Measurements from ENCODE around the gene GABRB1.

Gene GABRB1

DNA sequence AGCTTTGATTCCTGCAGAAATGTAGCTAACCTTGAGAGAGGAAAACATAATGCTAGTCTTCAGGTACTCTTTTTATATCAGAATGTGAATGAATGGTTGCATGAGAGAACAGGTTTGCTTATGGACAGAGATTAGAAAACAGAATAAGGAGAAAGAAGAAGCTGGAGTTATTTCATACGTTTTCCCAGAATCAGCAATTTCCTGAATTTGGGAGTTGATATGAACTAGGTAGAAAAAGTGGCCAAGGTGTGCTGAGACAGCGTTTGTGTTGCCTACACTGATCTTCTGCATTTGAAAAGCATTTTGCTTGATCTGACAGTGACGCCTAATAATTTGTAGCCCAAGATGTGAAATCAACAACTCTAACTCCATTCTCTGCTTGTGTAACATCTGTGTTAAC lies 12.5 kb downstream of the GABRB1 start:
- H3K27ac ChIP-seq: no peak overlapping the region
- no peak for DNase-seq (ENCODE audit: low read depth, low spot score)

DNA sequence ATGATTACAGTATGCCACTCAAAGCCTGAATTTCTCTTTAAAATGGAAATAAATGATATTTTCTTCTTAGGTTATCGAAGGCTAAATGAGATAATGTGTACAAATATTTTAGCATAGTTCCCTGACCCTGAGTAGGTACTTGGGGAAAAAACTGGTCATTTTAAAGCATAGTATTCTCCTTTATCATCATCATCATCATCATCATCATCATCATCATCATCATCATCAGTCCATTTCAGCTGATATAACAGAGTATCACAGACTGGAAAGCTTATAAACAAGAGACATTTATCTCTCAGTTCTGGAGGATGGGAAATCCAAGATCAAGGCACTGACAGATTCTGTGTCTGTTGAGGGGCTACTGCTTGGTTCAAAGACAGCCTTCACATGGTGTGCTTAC lies 13.9 kb downstream of the GABRB1 start:
- H3K27ac ChIP-seq: no peak overlapping the region
- no peak for DNase-seq (ENCODE audit: low read depth, low spot score)

DNA sequence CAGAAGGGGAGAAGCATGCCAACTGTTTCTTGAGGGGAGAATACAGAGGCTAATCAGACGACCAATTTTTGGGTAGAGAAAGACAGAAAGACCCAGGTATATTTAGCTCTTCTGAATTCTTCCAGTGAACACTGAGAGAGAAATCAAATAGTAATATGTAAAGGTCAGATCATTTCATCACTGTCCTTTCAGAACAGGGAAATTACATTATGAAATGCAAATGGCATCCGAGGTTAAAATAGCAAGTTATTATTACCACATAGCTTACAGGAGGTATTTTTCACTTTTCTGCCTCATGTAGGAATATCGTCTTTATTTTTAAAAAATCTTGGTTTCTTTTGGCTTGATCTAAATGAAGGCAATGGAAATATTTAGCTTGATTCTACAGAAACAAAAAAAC lies 18.0 kb downstream of the GABRB1 start:
- no peak for DNase-seq (ENCODE audit: low read depth, low spot score)
- no peak overlapping the region for H3K27ac ChIP-seq

DNA sequence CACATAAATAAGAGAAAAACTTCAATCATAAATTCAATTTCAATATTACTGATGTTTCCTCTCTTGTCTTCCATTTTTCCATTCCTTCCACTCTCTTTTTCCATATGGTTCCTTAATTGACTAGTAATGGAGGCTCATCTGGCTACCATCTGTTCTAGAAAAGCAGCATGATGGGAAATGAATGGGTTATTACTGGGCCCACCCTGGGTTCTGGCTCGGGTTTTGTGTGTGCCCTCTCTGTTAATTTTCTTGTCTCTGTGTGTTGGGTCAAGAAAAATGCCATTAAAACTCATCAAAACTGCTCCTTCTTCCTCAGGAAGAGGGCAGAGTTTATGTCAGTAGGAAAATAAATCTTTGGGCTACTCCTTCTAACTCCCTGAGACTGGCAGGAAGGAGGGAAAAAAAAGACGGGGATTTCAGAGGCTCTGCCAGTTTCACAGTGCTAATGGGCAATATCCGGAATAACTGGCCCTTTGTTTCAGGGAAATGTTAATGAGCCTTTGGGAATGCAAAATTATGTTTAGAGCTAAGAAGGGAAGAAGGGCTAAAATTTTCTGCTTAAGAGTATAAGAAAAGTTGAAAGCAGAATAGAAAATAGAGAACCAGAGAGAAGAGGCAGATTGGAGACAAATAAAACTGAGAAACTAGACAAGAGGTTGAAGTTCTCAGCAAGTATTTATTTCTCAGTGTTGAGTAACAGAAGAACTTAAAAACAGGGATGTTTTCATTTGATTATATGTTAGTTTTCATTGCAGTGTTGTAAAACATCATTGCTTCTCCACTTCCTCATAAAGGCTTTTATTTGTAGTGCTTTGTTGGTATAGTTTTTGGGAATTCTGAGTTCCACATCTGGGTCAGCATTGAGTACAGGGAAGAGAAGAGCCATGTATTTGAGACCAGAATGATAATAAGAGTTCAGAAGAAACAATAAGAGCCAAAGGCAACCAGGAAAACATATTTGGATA lies 19.7 kb downstream of the GABRB1 start:
- no peak overlapping the region for H3K27ac ChIP-seq

DNA sequence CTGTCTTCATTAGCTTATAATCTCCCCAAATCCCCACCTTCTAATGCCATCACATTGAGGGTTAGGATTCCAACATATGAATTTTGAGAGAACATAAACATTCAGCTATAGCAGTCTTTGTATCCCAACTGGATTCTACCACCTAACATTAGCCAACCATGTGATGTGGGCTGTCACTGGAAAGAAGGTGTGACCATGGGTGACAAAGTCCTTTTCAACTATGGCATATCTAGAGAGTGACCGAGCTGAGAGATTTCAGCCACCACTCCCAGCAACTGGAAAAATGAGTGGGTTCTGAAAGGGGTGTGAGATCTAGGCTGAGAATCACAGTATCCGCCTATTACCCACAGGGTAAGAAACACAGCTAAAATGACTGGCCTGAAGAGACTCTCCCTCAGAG lies 22.1 kb downstream of the GABRB1 start:
- H3K27ac ChIP-seq: no peak overlapping the region
- DNase-seq (ENCODE audit: low read depth, low spot score): no peak

More for the DNA sequence above, 19.7 kb downstream of the GABRB1 start:
- DNase-seq (ENCODE audit: low read depth, low spot score): no peak

DNA sequence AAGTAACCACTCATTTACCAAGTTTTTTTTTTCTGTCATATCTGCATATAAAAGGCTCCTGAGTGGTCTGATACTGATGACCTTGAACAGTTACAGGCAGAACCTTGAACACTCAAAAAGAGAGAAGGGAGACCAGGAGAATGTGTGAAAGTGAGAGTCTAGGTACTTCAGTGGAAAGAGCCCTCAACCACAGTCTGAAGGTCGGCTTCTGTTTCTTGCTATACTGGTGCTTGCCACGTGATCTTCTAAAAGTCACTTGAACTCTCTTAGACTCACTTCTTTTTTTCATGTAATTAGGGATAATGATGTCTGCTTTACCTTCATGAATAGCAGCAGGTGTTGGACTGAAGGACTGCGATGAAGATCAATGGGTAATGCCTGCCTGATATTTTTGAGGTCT lies 22.8 kb downstream of the GABRB1 start:
- DNase-seq (ENCODE audit: low read depth, low spot score): no peak
- no peak overlapping the region for H3K27ac ChIP-seq

DNA sequence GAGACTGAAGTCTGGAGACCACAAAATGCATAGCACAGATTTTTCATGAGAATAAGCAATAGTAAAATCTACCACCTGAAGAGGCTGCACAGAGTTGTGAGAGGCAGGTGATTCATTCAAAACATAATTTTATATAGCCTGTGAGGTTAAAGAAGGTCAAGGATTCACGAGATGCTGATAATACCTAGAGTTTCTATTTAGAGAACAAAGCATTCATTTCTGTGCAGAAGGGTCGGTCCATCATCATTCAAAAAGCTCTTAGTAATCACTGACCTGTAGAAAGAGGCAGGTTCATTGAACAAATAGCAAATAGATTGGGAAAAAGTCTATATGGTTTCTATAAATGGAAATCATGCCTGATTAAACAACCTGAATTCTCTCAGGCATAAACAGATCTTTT lies 26.6 kb downstream of the GABRB1 start:
- H3K27ac ChIP-seq: no peak overlapping the region
- no peak for DNase-seq (ENCODE audit: low read depth, low spot score)

DNA sequence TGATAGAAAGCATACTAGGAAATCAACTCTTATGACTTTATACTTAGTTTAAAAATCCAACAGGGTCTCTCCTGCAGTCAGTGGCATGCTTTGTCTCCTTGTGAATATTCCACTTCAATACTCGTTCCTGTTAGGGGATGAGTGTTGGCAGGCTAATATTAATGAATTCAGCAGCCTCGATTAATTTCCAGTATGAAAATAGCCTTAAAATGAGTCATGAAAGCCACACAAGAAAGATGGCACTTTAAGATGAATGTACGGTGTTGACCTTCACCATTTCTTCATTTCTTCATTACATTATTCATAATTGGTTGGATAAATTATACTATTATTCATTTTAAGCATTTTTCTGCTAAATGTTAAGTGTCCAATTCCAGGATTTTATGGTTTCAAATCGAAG lies 29.2 kb downstream of the GABRB1 start:
- DNase-seq (ENCODE audit: low read depth, low spot score): no peak
- no peak overlapping the region for H3K27ac ChIP-seq

DNA sequence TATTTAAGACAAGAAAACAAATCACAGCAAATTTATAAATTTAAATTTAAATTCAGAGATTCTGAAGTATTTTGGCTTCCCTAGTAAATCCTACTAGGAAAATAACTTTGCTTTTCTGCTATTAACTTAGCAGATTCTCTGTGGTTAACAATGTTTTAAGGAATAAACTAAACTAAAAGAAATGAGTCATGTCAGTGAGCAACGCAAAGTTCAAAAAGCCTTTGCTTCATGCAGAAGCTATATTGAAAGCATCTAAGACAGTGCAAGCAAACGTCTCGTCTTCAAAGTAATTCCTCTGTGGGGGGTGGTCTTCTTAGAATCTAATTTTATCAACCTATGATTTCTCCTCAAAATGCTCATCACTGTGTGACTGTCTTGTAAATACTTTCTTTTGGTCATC lies 30.1 kb downstream of the GABRB1 start:
- H3K27ac ChIP-seq: no peak overlapping the region
- no peak for DNase-seq (ENCODE audit: low read depth, low spot score)

DNA sequence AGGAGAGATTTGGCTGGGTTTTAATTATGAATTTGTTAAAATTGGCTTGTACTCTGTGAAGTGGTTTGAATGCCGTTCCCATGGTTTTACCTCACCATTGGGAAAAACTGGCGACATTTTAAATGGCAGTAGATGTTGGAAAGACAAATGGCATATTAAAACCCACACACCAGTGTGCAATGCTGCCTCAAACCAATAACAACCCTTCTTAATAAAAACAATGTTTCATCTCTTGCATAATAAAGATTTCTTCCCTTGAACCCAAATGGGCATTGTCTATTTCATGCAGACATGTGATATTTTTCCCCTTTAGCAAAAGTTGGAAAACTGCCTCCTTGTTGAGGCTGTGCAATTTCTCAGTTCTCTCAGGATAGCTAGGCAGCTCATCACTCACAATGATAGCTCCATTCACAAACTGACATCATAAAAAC lies 33.7 kb downstream of the GABRB1 start:
- no peak for DNase-seq (ENCODE audit: low read depth, low spot score)
- H3K27ac ChIP-seq: no peak overlapping the region

DNA sequence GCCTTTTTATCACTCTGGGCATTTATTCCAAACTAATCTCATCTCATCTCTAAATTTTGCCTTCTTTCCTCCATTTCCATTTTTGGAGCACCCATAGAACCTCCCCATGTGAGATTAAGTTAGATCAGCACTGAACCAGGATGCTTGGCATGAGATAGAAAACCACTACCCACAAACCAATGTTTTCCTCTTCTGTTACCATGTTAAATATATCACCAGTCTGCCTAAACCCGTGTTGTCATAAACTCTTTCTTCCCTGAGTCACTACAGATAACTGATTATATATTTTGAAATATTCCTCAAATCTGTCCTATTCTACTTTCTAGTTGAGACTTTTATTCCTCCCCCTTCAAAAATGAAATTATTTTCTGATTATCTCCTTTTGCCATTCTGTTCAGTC lies 37.6 kb downstream of the GABRB1 start:
- no peak overlapping the region for H3K27ac ChIP-seq
- DNase-seq (ENCODE audit: low read depth, low spot score): no peak

DNA sequence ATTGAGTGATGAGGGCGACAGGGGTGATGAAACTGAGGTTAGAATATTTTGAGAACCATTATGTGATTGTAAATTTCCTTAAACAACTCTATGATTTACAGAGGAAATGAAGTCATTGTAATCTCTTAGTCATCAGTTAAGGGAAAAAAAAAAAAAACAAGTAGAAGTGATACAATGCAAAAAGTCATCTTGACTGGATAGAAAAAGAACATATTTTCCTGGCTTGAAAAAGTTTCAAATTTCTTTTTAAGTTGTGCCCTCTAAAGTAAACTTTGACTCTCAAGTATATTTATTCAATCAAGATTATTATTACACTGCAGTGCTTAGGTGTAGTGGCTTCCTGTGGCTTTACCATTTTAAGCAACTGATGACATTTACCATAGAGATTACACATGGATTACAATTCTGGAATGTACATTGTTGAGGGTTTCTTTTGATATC lies 40.6 kb downstream of the GABRB1 start:
- peak overlapping the region; percentile 63 for H3K27ac ChIP-seq
- DNase-seq (ENCODE audit: low read depth, low spot score): no peak

DNA sequence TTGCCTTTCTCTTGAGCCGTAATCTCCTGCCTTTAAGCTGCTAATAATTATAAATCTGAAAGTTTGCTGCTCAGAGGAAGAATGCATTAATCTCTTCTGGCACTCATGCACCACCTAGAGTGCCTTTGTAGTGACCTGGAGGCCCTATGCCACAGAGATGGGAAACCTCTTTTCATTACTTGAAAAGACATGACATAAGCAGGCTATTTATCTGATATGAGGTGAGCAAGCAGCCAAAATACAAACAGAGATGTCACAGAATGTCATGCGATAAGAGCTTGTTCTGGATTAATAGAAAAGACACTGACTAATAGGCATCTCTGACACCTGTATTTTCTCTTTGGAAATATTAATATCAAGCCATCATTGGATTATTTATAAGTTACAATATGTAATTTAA lies 42.3 kb downstream of the GABRB1 start:
- no peak overlapping the region for H3K27ac ChIP-seq
- no peak for DNase-seq (ENCODE audit: low read depth, low spot score)

DNA sequence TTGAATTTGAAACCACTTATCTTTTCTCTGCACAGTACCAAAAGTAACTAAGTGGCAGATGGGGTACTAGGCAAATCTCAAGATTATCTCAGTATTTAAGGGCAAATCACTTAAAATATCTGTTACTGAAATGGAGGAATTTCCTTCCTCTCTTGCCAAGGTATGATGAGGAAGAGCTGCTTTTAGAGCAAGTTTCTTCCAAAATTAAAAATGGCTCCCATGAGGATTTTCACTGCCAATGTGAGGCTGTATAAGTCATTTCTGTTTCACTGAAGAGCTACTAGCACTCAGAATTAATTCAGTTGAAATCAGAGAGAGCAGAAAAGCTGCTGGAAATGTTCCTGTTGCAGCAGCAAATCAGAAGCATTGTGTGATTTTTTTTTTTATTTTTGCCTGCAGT lies 43.4 kb downstream of the GABRB1 start:
- H3K27ac ChIP-seq: no peak overlapping the region
- no peak for DNase-seq (ENCODE audit: low read depth, low spot score)

DNA sequence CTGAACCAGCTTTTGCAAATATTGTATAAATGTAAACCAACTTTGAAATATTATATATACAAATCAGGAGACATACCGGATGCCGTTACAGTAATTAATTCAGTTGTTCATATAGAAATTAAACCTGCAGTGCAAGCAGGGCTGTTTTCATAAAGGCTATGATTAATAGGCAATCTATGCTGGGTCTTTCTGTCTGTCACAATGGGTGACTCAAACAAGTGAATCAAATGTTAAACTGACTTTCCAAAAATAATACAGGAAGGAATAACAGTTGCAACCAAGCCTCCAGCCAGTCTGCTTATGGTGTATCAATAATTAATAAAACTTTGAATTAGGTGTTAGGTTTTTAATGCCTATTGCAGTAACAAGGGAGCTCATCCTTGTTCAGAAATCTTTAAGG lies 43.9 kb downstream of the GABRB1 start:
- H3K27ac ChIP-seq: no peak overlapping the region
- no peak for DNase-seq (ENCODE audit: low read depth, low spot score)

DNA sequence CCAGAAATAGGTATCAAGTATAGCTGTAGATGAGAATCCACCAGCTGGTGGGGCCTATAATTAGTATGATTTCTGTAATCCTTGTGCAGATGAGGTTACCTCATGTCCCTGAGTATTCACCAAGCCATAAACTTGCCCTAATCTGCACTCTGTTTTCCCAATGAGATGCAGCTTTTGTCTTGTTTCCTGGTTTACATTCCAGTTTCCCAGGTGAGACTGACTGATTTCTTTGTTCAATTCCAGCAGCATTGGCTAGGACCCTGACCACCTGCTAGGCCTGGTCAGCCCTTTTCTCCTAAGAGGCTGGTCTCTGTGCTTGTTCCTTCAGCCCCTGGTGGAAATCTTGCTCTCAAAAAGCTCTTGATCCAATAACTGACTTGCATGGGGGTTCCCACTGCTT lies 44.6 kb downstream of the GABRB1 start:
- DNase-seq (ENCODE audit: low read depth, low spot score): no peak

DNA sequence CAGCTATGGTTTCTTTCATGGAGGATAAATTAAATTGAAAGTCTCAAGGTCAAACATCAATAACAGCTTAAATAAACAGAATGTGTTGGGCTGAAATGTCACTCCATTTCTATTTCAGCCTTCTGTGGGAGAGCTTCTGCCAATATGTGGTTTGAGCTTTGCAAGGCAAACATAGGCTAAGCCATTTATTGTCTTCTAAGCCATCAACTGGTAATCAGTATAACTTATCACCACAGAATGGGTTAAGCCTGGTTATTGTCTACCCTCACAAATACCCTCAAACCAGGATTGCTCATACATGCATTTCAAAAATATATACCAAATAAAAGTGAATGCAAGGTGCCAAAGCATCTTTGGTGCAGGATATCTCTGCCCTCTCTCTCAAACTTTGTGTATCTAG lies 52.7 kb downstream of the GABRB1 start:
- no peak overlapping the region for H3K27ac ChIP-seq
- no peak for DNase-seq (ENCODE audit: low read depth, low spot score)

More for the DNA sequence above, 44.6 kb downstream of the GABRB1 start:
- H3K27ac ChIP-seq: no peak overlapping the region

DNA sequence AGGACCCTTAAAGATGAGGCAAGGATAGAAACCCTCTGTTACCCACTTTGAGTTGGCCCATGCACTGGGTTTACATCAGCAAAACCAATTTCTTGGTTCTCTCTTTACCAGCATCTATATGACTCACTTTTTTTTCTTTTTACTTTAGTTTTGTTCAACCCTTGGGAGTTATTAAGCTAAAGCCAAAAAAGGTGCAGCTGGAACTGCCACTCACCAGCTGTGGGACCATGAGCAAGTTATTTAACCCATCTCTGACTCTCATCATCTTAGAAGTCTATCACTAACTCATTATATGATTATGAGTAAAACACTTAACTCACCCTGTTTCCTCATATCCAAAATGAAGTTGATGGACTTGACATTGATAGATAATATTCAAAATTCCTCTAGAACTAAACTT lies 53.4 kb downstream of the GABRB1 start:
- DNase-seq (ENCODE audit: low read depth, low spot score): no peak
- H3K27ac ChIP-seq: no peak overlapping the region

DNA sequence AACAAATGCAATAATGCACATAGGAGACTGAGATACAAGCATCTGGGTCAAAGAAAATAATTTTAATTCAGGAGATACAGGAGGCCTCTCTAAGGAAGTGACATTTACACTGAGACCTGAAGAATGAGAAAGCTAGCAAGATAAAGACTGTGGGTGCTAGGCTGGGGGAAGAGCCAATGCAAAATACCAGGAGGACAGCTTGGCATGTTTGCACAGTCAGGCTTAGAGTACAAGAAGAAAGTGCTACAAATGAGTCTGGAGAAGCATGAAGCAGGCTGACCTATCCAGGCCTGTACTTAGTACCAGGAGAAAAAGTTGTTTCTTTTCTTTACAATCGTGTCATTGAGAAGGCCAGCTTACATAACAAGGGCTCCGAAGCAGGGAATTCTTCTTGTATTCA lies 56.9 kb downstream of the GABRB1 start:
- no peak overlapping the region for H3K27ac ChIP-seq
- no peak for DNase-seq (ENCODE audit: low read depth, low spot score)

DNA sequence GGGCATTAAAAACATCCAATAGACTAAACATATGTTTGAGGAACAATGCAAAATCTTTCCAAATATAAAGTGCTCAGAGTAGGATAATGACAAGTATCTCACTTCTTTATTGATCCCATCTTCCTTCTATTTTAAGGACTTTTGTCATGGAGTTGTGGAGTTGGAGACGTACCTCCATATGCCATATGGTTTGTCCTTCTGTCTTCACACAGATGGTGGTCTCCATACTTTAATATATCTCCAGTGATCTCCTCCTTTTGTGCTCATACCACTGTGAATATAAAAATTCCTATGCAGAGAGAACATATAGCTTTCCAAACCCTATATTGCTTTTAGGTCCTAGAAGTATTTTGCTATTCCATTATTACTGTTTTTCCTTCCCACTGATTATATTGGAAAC lies 64.5 kb downstream of the GABRB1 start:
- no peak overlapping the region for H3K27ac ChIP-seq
- DNase-seq (ENCODE audit: low read depth, low spot score): no peak

DNA sequence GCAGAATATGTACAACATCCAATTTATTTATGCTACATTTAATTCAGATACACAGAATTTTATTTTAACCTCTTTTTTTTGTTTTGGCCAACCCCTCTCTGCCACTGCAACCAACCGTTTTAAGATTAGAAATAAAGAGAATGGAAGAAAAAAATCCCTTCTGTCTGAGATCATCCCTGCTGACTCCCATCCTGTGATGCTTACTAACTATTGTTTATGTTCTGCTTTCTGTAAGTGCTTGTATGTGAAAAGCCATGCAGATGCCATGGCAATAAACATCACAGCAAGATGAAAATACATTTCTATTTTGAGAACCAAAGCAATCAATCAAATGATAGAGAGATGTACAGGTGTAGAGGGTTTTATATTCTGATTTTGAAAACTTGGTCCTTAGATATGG lies 70.1 kb downstream of the GABRB1 start:
- no peak for DNase-seq (ENCODE audit: low read depth, low spot score)
- no peak overlapping the region for H3K27ac ChIP-seq

DNA sequence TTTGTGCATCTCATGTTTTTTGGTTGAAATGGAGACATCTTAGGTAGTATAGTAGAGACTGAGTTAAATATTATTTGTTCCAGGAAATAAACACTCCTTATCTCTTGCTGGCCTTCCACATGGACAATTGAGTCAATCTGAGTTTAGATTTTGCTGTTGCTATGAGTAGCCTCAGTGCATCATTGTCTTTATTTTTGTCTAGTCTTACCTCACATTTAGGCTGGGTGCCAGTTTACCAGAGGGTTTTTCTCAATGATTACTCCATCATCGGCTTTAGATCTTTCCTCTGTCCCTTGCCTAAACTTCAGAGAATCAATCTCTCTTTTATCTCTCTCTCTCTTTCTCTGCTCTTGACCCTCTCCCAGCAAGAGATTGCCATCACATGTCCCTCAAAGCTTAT lies 73.6 kb downstream of the GABRB1 start:
- no peak overlapping the region for H3K27ac ChIP-seq
- DNase-seq (ENCODE audit: low read depth, low spot score): no peak

All from epithelial cell of prostate (primary cell).